ENCODE results near the gene SERPINE3.

The SERPINE3 gene

GRCh38 chr13:51317262-51317661, 22.2 kb upstream of the SERPINE3 start:
- in situ Hi-C loops (cut with HindIII; ENCODE audit: low sequenced_read_pairs): no loop called here
- DNase-seq (ENCODE audit: low read depth): peak; percentile 39
- TF ChIP-seq CTCF (IDR thresholded peaks at IDR 0.05; ENCODE audit: low read depth, low read length, missing control alignments): no peak
- H3K4me3 ChIP-seq (ENCODE audit: low read depth, low read length): no peak overlapping the region

GRCh38 chr13:51318015-51318414, 21.5 kb upstream of the SERPINE3 start:
- H3K4me3 ChIP-seq (ENCODE audit: low read depth, low read length): no peak overlapping the region
- DNase-seq (ENCODE audit: low read depth): no peak
- no peak for TF ChIP-seq CTCF (IDR thresholded peaks at IDR 0.05; ENCODE audit: low read depth, low read length, missing control alignments)
- in situ Hi-C loops (cut with HindIII; ENCODE audit: low sequenced_read_pairs): no loop called here

- TF ChIP-seq CTCF (IDR thresholded peaks at IDR 0.05; ENCODE audit: low read depth, low read length, missing control alignments): no peak
- no peak for DNase-seq (ENCODE audit: low read depth)
- no peak overlapping the region for H3K4me3 ChIP-seq (ENCODE audit: low read depth, low read length)
- in situ Hi-C loops (cut with HindIII; ENCODE audit: low sequenced_read_pairs): no loop called here
These were observed 20.6 kb upstream of the SERPINE3 start for GRCh38 chr13:51318876-51319275.

DNA sequence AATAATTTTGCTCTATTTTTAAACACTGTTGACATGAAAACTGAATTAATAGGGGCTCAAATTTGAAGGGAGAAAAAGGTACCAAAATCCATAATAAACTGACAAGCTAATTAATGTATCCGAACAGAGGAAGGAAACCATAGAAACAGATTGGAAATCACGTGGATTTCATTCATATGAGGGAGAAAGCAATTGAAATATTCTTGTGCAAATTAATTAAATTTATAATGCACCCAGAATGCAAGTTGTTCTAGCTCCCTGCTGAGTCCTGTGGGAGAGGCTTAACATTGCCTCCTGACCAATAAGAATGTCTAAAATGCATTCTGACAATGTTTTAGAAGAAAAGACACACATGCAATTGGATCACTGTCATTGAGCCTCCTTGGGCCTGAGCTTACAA, 17.7 kb upstream of the SERPINE3 start:
- H3K4me3 ChIP-seq (ENCODE audit: low read depth, low read length): no peak overlapping the region
- DNase-seq (ENCODE audit: low read depth): no peak
- TF ChIP-seq CTCF (IDR thresholded peaks at IDR 0.05; ENCODE audit: low read depth, low read length, missing control alignments): no peak
- in situ Hi-C loops (cut with HindIII; ENCODE audit: low sequenced_read_pairs): no loop called here

GRCh38 chr13:51322826-51323225, 16.7 kb upstream of the SERPINE3 start:
- no peak for DNase-seq (ENCODE audit: low read depth)
- in situ Hi-C loops (cut with HindIII; ENCODE audit: low sequenced_read_pairs): no loop called here
- no peak overlapping the region for H3K4me3 ChIP-seq (ENCODE audit: low read depth, low read length)
- TF ChIP-seq CTCF (IDR thresholded peaks at IDR 0.05; ENCODE audit: low read depth, low read length, missing control alignments): no peak

- H3K4me3 ChIP-seq (ENCODE audit: low read depth, low read length): no peak overlapping the region
- TF ChIP-seq CTCF (IDR thresholded peaks at IDR 0.05; ENCODE audit: low read depth, low read length, missing control alignments): no peak
- in situ Hi-C loops (cut with HindIII; ENCODE audit: low sequenced_read_pairs): no loop called here
- DNase-seq (ENCODE audit: low read depth): no peak
These were observed 15.5 kb upstream of the SERPINE3 start for GRCh38 chr13:51323824-51324511.
